T-helper 1 cell treated with Interleukin-12 subunit alpha and Interleukin-12 subunit beta and Interleukin-4 antibody, amounts not matched to agents 30 μg/mL and 1 μg/mL, for 36 hours (primary cell): ENCODE measurements around the gene C9orf50.
"Not testable (repeated sequence)": the region's sequence is repeated elsewhere in the genome, so short reads cannot be mapped to it uniquely, and the experiment has no call there.

Experiments
- H3K27ac Mint-ChIP-seq: one replicate; pipeline ENCODE4 v1.8.0; 2021; ENCODE audit warnings: mild to moderate bottlenecking, mixed read lengths
- H3K27me3 Mint-ChIP-seq: one replicate; pipeline ENCODE4 v1.8.0; 2021; ENCODE audit warnings: low read depth, mixed read lengths
- H3K36me3 Mint-ChIP-seq: one replicate; pipeline ENCODE4 v1.8.0; 2021; ENCODE audit warnings: low read depth, mixed read lengths
- H3K4me1 Mint-ChIP-seq: one replicate; pipeline ENCODE4 v1.8.0; 2021; ENCODE audit warnings: low read depth, mixed read lengths
- H3K4me3 Mint-ChIP-seq: one replicate; pipeline ENCODE4 v1.8.0; 2021; ENCODE audit warnings: mild to moderate bottlenecking, moderate library complexity, mixed read lengths
- H3K9me3 Mint-ChIP-seq: one replicate; pipeline ENCODE4 v1.8.0; 2021; ENCODE audit warnings: mixed read lengths

The C9orf50 gene

DNA sequence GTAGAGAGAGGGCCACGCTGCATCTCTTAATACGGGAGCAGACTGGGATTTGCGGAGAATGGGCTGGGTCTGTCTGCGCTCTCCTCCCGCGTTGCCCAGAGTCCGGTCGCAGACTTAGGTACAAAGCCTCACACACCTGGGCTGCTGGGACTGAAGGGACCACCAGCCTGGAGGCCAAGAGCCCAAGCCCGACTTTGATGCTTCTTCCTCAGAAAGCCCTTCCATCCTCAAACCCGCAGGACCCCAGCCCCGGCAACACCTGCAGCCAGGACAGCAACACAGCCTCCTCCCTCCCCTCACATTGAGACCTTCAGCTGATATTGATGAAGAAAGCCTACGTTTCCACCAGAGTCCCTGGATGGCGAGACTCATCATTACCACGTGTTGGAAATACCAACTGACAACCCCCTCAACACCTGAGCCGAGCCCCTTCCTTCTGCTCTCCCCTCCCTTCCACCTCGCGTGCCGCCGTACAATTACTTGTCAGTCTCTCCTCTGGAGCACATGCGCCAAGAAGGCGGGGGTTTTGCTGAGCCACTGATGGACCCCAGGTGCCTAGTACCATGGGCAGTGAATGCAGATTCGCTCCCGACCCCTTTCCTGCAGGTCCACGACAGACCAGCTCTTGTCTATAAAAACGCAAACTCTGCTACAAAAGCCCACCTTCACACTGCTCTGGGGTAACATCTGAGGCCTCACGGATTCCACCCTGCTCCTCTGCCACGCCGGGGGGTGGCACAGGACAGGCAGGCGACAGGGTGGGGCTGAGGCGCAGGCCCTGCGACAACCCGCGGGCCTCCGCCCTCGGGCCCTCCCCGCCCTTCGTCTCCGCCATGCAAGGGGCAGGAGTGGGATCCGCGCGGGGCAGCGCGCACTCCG lies 20.2 kb upstream of the C9orf50 start:
- Mint-ChIP-seq H3K4me3 (peak overlapping the region; percentile 88), H3K4me1 (peaks cover 8% of the 10 kb centered on the region)

DNA sequence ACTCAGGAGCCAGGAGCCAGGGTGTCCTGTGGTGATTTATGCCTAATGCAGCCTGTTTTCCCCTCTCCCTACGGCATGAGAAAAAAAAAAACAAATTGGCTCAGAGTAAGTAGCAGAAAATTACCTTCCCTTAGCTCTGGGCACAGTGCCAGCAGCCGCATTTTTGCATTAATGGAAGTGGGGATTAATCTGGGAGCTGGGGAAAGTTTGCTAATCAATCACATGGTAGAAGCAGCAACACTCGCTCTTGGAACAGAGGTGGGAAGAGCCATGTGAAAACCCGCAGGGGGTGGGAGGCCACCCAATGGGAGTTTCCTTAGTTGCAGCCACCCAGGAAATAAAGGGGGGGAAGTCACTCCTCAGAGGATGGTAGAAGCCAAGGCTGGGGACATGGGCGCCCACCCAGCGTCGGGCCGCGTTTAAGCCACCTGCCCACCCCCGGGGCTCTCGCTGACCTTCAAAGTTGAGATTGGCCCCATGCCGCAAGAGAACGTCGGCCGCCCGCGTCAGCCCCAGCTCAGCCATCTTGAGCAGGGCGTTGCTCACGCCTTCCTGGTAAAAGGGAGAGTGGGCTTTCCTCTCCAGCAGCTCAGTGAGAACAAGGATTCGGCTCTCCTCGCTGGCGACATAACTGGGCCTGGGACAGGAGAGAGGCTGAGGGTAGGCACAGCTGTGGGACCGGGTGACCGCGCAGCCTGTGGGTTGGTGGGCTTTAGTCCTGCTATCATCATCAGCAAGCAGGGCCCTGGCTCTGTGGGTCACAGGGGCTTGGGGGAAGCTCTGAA lies 19.4 kb upstream of the C9orf50 start:
- Mint-ChIP-seq H3K9me3 (no peaks in the 10 kb centered on the region), H3K27ac (no peak overlapping the region), H3K27me3 (no peaks in the 10 kb centered on the region), H3K4me3 (peak overlapping the region; percentile 88), H3K36me3 (peaks cover 11% of the 10 kb centered on the region), H3K4me1 (peaks cover 8% of the 10 kb centered on the region)

More for the DNA sequence above, 20.2 kb upstream of the C9orf50 start:
- peaks cover 11% of the 10 kb centered on the region for H3K36me3 Mint-ChIP-seq
- peak overlapping the region; percentile 75 for H3K27ac Mint-ChIP-seq
- H3K9me3 Mint-ChIP-seq, result no peaks in the 10 kb centered on the region
- H3K27me3 Mint-ChIP-seq, result no peaks in the 10 kb centered on the region

DNA sequence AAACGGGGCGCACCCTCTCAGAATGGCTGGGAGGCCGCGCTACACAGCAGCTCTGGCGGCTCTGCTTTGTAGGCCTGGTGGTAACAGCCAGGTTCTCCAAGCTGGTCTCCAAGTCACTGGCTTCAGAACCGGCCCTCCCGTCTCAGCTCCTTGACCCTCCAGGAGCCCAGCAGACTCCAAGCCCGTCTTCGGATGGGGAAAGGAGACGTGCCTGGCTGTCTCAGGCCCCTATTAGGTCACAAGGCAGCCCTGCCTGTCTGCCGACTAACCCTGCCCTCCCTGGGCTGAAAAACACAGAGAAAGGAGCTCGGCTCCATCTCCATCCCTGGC lies 18.8 kb upstream of the C9orf50 start:
- H3K36me3 Mint-ChIP-seq, result peaks cover 17% of the 10 kb centered on the region
- peaks cover 8% of the 10 kb centered on the region for H3K4me1 Mint-ChIP-seq
- H3K9me3 Mint-ChIP-seq, result no peaks in the 10 kb centered on the region
- peak overlapping the region; percentile 88 for H3K4me3 Mint-ChIP-seq
- H3K27ac Mint-ChIP-seq, result no peak overlapping the region
- H3K27me3 Mint-ChIP-seq, result no peaks in the 10 kb centered on the region

DNA sequence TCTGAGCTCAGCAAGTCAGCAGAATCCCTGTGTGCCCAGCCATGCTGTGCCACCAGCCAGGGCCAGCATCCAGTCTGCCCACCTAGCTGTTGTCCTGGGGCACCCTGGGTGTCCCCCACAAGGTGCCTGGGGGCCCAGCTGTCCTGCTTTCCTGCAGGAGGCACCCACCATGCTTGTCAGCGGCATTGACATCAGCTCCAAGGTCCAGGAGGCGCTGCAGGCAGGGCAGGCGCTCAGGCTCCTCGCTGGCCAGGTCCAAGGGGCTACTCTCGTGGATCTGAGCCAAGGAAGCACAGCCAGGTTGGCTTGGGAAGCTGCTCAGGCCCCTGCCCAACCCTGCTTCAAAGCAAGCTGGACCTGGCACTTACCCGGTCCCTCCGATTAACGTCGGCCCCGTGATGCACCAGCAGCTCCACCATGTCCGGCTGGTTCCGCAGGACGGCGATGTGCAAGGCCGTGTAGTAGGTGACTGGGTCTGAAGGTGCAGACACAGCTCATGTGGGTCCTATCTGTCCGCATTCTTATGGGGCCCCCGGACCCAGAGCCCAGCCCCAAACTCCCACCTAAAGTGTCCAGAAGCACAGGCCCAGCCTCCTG lies 18.2 kb upstream of the C9orf50 start:
- no peaks in the 10 kb centered on the region for H3K9me3 Mint-ChIP-seq
- peaks cover 18% of the 10 kb centered on the region for H3K36me3 Mint-ChIP-seq
- H3K27ac Mint-ChIP-seq, result no peak overlapping the region
- no peak overlapping the region for H3K4me3 Mint-ChIP-seq
- no peaks in the 10 kb centered on the region for H3K27me3 Mint-ChIP-seq
- peaks cover 8% of the 10 kb centered on the region for H3K4me1 Mint-ChIP-seq

DNA sequence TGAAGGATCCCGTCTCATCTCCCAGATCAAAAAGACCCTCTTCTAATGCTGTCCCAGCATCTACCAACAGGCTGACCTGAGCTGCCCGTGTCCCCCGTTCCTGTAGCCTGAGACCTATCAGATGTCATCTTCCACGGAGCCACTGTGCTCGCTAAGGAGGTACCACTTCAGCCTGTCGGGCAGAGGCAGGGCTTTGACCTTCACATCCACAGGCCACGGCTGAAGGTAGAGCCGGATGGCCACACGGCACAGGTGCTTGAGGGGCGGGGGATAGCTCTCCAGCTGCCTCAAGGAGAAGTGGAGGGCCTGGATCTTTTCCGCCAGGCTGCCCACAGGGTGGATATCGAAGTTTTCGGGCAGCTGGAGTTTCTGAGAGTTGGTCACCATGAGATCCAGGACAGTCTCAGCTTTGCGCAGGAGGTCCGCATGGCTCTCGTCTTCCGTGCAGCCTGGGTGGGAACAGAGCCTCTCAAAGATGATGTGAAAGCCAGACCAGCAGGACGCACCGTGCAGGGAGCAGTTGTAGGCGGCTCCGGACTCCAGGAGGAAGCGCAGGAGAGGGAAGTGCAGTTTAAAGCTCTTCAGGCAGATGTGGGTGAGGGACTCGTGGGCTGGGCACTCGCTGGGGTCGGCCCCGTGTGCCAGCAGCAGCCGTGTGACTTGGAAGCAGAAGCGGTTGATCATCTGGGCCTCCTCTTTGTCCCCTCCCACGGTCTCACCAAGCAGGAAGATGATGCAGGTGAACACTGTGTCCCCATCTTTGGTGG lies 17.0 kb upstream of the C9orf50 start:
- no peaks in the 10 kb centered on the region for H3K9me3 Mint-ChIP-seq
- H3K27ac Mint-ChIP-seq, result peak overlapping the region; percentile 52
- no peaks in the 10 kb centered on the region for H3K27me3 Mint-ChIP-seq
- H3K36me3 Mint-ChIP-seq, result peaks cover 22% of the 10 kb centered on the region
- H3K4me3 Mint-ChIP-seq, result no peak overlapping the region
- H3K4me1 Mint-ChIP-seq, result peaks cover 8% of the 10 kb centered on the region

DNA sequence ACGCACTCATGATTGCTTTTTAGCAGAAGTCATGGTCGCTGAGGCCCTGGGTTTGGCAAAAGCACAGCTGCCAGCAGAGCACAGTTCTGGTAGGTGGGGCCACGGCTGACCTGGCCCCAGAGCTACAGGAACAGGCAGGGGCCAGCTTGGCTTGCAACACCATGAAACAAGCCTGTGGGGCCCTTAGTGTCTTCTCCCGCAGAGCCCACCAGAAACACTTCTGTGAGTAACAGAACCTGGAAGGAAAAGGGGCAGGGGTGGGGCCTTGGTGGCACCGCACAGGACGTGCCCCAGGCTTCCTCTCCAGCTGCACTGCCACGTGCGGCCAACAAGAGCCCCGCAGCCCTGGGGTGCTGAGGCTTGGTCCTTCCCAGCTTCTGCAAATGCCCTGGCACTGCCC lies 16.2 kb upstream of the C9orf50 start:
- Mint-ChIP-seq H3K27me3 (no peaks in the 10 kb centered on the region), H3K36me3 (peaks cover 25% of the 10 kb centered on the region), H3K4me3 (no peak overlapping the region), H3K27ac (no peak overlapping the region), H3K4me1 (peaks cover 8% of the 10 kb centered on the region), H3K9me3 (no peaks in the 10 kb centered on the region)

DNA sequence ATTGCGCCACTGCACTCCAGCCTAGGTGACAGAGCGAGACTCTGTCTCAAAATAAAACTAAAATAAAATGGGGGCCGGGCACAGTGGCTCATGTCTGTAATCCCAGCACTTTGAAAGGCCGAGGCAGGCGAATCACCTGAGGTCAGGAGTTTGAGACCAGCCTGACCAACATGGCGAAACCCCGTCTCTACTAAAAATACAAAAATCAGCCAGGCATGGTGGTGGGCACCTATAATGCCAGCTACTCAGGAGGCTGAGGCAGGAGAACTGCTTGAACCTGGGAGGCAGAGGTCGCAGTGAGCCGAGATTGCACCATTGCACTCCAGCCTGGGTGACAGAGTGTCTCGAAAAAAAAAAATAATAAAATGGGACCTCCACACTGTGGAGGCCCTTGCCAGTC lies 15.4 kb upstream of the C9orf50 start:
- H3K4me1 Mint-ChIP-seq, H3K4me3 Mint-ChIP-seq, H3K9me3 Mint-ChIP-seq, H3K27ac Mint-ChIP-seq, H3K27me3 Mint-ChIP-seq: not testable (repeated sequence)
- peaks cover 28% of the 10 kb centered on the region for H3K36me3 Mint-ChIP-seq

DNA sequence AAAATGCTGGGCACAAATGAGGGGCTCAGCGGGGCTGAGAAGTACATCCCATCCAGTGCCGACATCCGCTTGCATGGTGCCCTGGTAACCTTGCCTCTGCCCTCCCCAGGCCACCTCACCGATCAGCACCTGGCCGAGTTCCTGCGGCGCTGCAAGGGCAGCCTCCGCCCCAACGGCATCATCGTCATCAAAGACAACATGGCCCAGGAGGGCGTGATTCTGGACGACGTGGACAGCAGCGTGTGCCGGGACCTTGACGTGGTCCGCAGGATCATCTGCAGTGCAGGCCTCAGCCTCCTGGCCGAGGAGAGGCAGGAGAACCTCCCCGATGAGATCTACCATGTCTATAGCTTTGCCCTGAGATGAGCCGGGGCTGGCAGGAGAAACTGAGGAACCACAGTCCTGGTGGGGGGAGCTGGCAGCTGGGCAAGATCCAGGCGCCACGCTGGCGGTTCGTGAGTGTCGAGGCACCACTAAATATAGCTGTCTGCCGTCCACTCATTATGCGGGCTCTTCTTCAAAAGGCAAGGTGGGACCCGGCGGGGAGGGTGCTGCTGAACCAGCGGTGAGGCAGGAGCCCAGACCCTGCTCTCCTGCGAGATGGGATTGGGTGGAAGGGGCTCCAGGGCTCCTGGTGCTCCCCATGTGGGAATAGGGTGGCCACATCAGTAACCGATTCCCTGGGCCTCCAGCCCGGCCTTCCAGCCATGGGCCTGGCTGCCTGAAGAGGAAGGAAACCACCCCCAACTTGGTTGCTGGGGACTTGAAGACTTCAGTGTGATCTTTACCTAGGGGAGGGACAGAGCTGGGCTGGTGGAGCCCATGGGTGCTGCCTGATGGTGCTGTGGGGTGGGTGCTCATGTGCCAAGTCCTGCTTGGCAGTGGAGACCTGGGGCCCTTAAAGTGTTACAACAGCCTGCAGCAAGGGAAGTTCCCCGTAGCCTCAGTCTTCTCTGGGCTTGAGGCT lies 14.5 kb upstream of the C9orf50 start:
- Mint-ChIP-seq H3K36me3 (peaks cover 30% of the 10 kb centered on the region), H3K9me3 (no peaks in the 10 kb centered on the region), H3K27ac (no peak overlapping the region), H3K4me1 (peaks cover 3% of the 10 kb centered on the region), H3K4me3 (no peak overlapping the region), H3K27me3 (no peaks in the 10 kb centered on the region)

DNA sequence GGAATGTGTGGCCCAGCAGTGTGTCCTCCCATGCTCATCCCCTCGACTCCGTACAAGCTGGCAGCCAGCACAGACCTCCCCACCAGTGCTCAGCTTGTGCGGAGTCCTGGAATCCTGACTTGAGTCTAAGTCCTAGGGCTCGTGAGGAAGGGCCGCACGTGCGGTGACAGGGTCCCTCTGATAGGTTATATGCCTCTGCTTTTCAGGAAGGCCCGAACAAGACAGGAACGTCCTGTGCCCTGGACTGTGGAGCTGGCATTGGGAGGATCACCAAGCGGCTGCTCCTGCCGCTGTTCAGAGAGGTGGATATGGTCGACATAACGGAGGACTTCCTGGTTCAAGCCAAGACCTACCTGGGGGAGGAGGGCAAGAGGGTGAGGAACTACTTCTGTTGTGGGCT lies 12.9 kb upstream of the C9orf50 start:
- no peak overlapping the region for H3K4me3 Mint-ChIP-seq
- no peaks in the 10 kb centered on the region for H3K27me3 Mint-ChIP-seq
- H3K9me3 Mint-ChIP-seq, result no peaks in the 10 kb centered on the region
- H3K27ac Mint-ChIP-seq, result no peak overlapping the region
- peaks cover 29% of the 10 kb centered on the region for H3K36me3 Mint-ChIP-seq
- H3K4me1 Mint-ChIP-seq, result no peaks in the 10 kb centered on the region

DNA sequence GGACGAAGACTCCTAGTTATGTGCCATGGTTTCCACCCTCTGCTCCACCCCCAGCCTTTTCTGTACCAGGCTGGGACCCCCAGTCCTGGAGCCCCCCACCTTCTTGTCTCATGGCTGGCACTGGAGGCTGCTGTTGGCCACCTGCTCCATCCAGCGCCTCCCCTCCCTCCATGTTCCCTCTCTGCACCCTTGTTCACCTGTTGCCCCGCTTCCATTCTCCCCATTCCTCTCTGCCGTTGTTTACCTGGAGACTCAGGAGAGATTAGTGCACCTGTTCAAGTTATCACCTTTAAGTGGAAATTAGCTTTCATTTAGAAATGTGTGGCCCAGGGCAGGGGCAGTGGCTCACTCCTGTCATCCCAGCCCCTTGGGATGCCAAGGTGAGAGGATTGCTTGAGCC lies 12.3 kb upstream of the C9orf50 start:
- Mint-ChIP-seq H3K27me3 (no peaks in the 10 kb centered on the region), H3K9me3 (no peaks in the 10 kb centered on the region), H3K4me3 (no peak overlapping the region), H3K4me1 (peaks cover 3% of the 10 kb centered on the region), H3K27ac (no peak overlapping the region), H3K36me3 (peaks cover 26% of the 10 kb centered on the region)

DNA sequence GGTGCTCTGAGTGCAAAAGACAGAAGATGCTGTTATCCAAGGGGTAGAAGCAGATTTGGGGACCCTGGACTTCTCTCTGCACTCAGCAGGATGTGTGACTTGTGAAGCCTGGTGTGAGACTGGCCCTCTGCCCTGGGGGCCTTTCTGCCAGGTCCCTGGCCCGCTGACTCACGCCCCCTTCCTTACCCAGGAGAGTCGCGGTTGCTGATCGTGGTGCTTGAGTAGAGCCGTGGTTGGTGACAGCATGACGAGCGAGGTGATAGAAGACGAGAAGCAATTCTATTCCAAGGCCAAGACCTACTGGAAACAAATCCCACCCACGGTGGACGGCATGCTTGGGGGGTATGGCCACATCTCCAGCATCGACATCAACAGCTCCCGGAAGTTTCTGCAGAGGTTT lies 11.6 kb upstream of the C9orf50 start:
- Mint-ChIP-seq H3K4me3 (no peak overlapping the region), H3K27ac (no peak overlapping the region), H3K9me3 (no peaks in the 10 kb centered on the region), H3K4me1 (peaks cover 6% of the 10 kb centered on the region), H3K27me3 (no peaks in the 10 kb centered on the region), H3K36me3 (peaks cover 22% of the 10 kb centered on the region)

DNA sequence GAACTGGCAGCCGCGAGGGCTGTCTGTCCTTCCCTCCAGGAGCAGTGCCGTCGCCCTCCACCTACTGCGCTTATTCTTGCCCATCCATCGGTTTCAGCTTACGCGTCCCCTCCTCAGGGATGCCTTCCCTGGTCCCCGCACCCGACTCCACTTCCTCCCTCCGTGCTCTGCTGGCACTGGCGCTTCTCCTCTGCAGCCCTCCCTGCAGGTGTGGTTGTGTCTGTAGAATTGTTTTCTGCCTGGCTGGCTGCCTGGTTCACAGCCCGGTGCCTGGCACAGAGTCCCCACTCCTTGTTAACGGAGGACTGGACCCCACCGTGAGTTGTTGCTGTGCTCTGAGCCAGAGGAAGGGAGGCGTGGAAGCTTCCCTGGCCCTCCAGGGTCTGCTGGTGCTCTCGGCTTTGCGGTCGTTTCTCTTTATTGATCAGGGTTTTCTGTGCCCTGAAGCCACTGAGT lies 10.8 kb upstream of the C9orf50 start:
- Mint-ChIP-seq H3K9me3 (no peaks in the 10 kb centered on the region), H3K27me3 (no peaks in the 10 kb centered on the region), H3K4me1 (peaks cover 11% of the 10 kb centered on the region), H3K4me3 (no peak overlapping the region), H3K36me3 (peaks cover 22% of the 10 kb centered on the region), H3K27ac (no peak overlapping the region)

DNA sequence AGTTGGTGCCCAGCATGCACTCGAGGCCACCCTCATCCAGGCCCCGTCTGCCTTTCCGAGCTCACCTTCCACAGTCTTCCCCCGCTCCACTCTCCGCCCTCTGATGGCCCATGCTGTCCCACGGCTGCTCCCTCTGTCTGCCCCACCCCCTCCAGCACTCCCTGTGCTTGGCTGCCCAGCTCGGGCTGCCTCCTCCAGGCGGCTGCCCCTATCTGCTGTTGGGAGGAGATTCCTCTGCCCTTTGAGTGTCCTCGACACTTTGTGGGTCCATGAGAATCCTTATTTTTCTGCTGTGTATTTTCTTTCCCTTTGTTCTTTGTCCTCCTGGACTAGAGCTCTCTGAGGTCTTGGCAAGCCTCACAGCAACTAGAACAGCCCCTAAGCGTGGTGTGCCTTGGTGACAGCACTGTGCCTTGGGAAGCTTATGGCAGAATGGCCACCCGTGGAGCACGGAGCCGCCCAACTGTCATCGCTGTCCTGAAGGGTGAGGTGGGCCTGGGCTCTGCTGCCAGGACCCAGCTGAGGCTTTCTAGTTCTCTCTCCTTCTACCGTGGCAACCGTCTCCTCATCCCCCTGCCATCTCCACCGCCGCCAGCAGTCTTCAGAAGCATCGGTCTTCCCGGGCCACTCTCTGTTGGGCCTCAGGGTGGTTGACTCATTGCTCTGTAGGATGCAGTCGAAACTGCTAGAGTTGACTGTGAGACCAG lies 10.2 kb upstream of the C9orf50 start:
- Mint-ChIP-seq H3K27ac (no peak overlapping the region), H3K9me3 (no peaks in the 10 kb centered on the region), H3K4me1 (peaks cover 11% of the 10 kb centered on the region), H3K27me3 (no peaks in the 10 kb centered on the region), H3K4me3 (no peak overlapping the region), H3K36me3 (peaks cover 22% of the 10 kb centered on the region)
